HG03135 (cell line): ENCODE results near the gene ASIP.

ENCODE experiments used
- ATAC-seq: cut with Tn5 transposase; IDR thresholded peaks from one replicate; pipeline ENCODE4 v1.9.1; 2021; ENCODE audit warnings: mild to moderate bottlenecking, moderate library complexity; ENCODE audit not compliant: unreplicated experiment

ASIP gene

GRCh38 chr20:34309691-34310090, 68.5 kb downstream of the ASIP start:
- no peak for ATAC-seq

GRCh38 chr20:34310481-34311117, 69.4 kb downstream of the ASIP start:
- no peak for ATAC-seq

GRCh38 chr20:34311118-34312023, 70.1 kb downstream of the ASIP start:
- no peak for ATAC-seq

GRCh38 chr20:34312024-34312460, 70.8 kb downstream of the ASIP start:
- ATAC-seq, result no peak

- ATAC-seq, result peak; percentile 83
These were observed 71.5 kb downstream of the ASIP start for GRCh38 chr20:34312544-34313217.

- ATAC-seq, result no peak
These were observed 74.0 kb downstream of the ASIP start for GRCh38 chr20:34315236-34315635.

GRCh38 chr20:34316196-34316814, 75.1 kb downstream of the ASIP start:
- no peak for ATAC-seq
